Measurements from ENCODE around the gene TGIF1. TPM values are rescaled to one million over a fixed set of nuclear protein-coding genes. Genes with fewer than 3 reads are reported as not detected.
"Not testable (repeated sequence)": the region's sequence is repeated elsewhere in the genome, so short reads cannot be mapped to it uniquely, and the experiment has no call there.

TGIF1 gene
- total RNA-seq, 1 donor from 2014 or later: 114 TPM

DNA sequence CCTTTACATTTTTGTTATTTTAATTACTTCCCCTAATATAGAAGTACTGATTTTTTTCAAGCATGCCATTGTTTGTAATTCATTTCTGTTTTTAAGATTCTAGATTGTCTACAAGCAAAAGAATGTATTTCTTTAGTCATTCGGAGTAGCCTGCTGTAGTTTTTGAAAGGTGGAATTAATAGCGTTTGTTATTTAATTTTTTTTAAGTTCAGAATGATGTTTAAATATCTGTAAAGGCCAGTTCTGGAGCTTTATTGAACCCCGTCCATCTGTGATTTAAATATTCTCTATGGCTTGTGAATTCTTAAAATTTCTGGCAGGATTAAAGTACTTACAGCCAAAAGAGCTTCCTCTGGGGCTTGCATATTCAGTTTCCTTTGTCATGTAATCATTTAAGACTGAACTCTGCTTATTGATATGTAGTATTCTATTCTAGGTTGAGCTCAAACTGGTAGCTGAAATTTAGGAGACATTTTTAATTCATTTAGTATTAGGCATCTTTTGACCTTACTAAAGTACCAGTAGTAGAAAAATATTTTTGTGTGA, 5.2 kb downstream of the TGIF1 start:
- DNase-seq (ENCODE audit: low spot score): no peak

DNA sequence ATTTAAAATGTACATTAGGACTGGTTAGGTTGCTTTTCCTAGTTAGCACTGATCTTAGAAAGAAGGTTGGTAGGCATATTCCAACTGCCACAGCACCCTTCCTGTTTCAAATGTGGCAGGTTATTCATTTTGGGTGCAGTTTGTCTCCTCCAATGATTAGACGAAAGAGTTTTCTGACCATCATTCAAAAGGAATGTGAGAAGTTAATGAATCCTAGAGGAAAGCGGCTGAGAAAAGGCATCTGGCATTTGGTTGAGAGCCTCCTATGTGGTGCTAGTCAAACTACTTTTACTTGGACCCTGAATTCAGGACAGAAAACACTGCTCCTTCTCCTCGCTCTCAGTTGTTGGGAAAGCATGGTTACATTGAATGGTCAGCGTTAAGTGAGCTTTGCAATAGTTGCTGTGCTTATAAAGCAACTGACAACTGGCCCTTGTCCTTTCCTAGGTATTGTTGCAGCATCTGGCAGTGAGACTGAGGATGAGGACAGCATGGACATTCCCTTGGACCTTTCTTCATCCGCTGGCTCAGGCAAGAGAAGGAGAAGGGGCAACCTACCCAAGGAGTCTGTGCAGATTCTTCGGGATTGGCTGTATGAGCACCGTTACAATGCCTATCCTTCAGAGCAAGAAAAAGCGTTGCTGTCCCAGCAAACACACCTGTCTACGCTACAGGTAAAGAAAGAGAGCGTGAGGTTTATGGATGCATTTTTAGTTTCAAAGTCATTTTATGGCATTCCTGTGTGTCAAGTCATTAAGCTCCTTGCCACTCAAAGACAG, 6.1 kb downstream of the TGIF1 start:
- no peak for DNase-seq (ENCODE audit: low spot score)

DNA sequence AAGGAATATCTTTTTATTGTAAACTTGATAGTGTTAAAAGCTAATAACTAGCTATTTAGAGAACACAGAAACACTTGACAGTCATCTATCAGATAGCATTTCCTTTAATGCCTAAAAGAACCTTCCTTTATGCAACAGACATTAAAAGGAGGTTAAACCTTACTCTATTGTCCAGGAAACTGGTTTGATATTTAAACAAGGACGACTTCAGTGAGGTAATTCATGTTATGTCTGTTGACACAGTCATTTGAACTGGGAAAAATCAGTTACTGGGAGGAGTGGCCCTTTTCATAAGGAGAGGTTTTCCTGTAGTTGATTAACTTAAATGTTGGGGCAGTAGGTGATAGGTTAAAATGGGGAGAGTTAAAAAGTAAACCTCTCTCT, 6.7 kb downstream of the TGIF1 start:
- DNase-seq (ENCODE audit: low spot score): no peak

DNA sequence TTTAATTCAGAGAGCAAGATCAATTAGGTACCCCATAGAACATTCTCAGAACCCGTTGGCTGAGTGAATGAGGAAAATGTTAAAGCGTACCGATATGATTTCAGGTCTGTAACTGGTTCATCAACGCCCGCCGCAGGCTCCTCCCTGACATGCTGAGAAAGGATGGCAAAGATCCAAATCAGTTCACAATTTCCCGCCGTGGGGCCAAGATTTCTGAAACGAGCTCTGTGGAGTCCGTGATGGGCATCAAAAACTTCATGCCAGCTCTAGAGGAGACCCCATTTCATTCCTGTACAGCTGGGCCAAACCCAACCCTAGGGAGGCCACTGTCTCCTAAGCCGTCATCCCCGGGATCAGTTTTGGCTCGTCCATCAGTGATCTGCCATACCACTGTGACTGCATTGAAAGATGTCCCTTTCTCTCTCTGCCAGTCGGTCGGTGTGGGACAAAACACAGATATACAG, 7.3 kb downstream of the TGIF1 start:
- DNase-seq (ENCODE audit: low spot score): no peak

DNA sequence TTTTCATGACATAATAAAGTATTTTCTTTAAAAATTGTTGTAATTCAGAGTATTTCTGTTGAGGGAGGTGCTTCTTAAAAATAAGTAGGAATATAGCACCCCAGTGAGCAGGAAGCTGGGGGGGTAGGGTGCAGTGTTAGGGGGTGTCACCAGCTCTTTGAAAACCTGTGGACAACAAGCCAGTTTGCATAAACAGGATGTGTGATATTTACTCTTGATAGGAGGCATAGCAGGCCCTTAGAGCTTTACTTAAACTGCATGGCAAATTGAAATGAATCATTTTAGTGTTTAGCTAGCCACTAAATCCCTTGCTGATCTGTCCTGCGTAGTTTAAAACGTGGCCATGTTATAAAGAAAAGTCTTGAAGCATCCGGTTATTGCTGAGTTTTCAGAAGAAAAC, 8.4 kb downstream of the TGIF1 start:
- DNase-seq (ENCODE audit: low spot score): no peak

DNA sequence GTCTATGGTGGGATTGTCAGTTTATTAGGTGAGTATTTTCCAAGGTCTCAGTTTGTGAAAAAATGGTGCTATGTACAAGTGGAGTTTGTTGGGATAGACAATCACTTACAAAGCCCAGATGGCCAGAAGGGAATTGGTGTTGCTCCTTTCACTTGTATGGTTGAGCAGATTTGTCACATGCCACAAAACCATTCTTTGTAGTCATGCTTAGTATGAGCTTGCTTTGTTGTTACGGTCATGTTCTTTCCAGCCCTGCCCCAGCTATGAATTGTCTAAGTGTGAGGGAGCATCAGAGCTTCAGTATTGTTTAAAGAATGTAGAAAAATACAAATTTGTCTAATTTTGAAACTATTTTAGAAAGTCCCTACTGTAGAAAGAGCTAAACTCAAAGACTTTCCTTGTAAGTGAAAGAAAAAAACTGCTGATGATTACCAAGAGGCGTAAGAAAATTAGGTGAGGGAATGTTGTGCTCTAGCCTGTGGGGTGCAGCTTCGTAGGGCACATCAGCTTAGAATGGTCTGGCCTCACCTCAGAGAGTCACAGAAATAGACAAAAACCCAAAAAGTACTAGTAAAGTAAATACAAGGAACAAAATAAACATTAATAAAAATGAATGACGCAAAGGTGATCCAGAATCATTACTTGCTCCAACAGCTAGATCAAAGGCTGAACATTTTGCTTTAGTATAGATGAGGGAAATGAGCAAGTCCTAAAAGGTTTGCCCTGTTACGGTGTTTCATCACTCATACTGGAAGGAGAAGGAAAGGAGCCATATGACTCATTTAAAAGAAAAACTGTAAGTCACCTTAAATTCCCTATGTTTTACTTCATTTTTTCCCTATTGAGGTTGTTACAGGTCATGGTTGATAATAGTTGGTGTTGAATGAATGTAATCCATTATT, 9.2 kb downstream of the TGIF1 start:
- no peak for DNase-seq (ENCODE audit: low spot score)

DNA sequence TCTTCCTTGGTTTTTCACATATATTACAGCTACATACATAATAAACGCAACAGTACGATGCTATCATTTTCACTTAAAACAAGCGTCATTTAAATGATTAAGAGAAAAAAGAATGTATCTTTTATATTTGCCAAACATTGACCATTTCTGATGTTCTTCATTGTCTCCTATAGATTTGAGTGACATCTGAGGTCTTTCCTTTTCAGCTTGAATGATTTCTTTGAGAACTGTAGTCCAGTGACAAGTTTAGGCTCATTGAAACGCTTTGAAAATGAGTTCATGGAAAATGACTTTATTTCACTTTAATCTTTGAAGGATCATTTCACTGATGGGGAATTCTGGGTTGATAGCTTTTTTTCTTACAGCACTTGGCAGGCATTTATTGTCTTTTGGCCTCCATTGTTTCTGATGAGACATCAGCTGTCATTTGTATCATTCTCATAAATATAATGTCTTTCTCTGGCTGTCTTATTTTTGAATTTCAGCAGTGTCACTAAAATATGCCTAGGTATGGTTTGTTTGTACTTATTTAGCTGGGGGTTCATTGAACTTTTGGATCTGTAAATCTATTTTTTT, 10.9 kb downstream of the TGIF1 start:
- no peak for DNase-seq (ENCODE audit: low spot score)

DNA sequence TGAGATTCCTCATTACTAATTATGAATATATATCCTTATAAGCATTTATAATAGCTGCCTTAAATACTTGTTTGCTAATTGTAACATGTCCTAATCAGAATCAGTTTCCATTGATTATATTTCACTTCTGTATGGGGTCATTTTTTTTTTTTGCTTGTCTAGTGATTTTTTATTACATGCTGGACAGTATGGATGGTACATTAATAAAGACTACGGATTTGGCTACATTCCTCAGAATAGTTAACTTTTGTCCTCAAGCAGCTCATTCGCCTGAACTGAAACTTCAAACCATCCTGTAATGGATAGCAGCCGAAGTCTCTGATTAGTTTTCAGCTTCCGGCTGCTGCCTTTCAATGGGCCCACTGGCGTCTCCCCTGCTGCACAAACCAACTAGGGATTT, 11.7 kb downstream of the TGIF1 start:
- DNase-seq (ENCODE audit: low spot score): no peak

DNA sequence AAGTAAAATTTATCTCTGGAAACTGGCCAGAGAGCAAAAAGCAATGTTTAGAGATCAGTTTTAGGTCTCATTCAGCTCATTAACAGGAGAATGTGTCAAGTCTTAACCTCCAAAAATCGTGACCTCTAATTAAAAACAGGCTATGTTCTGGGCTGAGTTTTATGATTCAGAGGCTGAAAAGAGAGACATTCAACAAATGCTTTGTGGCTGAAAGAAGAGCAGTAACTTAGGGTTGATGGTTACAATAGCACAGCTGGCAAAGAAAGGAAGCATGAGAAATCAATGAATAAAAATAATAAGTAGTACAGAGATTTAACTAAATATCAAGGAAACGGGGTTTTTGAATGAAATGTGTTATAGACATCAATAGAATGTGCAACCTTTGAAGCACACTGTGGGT, 13.1 kb downstream of the TGIF1 start:
- no peak for DNase-seq (ENCODE audit: low spot score)

DNA sequence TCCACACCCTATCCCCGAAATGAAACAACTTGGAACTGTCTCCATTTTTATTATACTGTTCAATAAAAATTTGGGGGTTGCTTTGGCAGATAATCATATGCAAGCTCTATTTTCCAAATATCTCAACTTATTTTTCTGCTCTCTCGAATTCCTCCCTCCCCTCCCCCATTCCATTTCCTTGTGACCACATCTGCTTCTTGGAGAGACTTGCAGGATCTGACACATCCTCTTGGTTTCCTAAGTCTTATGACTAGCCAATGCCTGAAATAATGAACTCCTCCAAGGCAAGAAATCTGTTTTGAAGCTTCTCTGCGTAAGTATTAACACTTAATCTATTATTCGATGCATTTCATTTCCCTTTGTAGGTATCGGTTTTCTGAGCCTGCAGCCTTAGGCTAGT, 16.1 kb downstream of the TGIF1 start:
- DNase-seq (ENCODE audit: low spot score): no peak

DNA sequence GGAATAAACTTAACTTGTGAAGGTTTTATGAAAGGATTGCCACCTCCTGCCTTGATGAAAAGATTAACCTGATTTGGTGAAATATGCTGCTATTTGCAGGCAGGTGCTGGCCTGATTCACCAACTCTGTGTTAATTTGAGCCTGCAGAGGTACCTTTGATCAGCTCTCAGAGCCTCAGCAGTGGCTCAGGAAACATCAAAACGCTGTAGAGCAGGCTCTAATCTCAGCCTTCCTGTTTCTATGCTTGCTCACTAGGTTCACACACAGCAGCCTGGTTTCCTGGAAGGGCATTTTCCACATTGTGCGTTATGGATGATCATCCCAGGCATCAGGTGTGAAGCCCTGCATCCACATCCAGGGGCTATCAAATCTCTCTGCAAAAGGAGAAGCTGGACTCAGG, 16.9 kb downstream of the TGIF1 start:
- DNase-seq (ENCODE audit: low spot score): no peak

DNA sequence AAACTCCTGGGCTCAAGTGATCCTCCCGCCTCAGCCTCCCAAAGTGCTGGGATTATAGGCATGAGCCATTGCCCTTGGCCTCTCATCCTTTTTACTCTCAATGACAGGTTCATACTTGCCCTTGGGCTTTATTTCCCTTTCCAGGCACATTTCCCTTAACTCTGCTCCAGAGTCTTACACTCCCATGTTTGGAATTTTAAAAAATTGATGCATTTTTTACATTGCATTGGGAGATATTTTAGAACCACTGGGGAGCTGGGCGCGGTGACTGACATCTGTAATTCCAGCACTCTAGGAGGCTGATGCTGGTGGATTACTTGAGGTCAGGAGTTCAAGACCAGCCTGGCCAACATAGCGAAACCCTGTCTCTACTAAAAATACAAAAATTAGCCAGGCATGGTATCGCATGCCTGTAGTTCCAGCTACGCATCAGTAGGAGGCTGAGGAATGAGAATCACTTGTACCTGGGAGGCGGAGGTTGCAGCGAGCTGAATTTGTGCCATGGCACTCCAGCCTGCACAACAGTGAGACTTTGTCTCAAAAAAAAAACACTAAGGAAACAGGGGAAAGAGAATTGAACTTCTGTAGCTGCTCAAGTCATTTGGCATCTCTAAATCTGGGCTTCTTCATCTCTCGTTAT, 18.2 kb downstream of the TGIF1 start:
- no peak for DNase-seq (ENCODE audit: low spot score)

DNA sequence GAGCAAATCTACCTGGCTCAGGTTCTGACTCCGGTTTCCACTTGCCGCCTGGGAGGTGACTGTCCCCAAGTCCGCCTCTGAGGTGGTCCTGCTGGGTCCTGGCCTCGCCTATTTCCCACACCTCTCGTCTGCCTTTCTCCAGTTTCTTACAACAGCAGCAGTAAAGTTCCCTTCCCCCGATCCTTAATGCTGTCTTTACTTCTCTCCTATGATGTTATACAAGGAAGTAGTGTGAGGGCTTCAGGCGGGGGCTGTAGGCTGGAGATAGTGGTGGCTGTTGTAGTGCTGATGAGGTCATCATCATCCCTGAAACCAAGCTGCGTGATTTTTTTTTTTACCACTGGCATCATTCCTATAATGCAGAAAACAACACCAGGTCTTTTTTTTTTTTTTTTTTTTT, 18.9 kb downstream of the TGIF1 start:
- no peak for DNase-seq (ENCODE audit: low spot score)

DNA sequence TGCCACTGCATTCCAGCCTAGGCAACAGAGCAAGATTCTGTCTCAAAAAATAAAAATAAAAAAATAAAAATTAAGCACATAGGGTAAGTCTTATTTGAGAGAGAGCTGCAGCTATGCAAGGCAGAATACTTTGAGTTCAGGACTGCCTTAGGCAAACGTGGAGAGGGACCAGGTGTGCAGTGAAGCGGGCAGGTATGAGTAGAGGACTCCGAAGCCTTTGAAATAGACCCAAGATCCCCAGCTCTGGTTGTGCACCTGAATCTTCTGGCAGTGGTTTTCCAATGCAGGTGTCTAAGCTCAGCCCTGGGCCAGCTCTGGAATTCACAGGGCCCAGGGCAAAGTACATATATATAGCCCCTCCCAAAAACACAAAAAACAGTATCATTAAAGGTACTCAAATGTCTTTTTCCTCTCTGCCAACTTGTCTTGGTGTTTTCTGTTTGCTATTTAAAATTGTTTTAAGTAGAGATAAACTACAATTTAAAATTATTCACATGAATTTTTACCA, 21.2 kb downstream of the TGIF1 start:
- DNase-seq (ENCODE audit: low spot score): no peak

DNA sequence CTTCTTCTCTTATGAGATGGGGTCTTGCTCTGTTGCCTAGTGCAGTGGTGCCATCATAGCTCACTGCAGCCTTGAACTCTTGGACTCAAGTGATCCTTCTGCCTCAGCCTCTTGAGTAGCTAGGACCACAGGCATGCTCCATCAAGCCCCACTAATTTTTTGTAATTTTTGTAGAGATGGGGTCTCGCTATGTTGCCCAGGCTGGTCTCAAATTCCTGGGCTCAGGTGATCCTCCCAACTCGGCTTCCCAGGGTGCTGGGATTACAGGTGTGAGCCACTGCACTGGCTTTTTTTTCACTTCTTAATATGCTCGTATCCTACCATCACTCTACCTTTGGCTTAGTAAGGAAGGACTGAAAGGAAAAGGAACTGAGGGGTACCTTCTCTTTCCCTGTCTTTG, 22.1 kb downstream of the TGIF1 start:
- DNase-seq (ENCODE audit: low spot score): not testable (repeated sequence)

DNA sequence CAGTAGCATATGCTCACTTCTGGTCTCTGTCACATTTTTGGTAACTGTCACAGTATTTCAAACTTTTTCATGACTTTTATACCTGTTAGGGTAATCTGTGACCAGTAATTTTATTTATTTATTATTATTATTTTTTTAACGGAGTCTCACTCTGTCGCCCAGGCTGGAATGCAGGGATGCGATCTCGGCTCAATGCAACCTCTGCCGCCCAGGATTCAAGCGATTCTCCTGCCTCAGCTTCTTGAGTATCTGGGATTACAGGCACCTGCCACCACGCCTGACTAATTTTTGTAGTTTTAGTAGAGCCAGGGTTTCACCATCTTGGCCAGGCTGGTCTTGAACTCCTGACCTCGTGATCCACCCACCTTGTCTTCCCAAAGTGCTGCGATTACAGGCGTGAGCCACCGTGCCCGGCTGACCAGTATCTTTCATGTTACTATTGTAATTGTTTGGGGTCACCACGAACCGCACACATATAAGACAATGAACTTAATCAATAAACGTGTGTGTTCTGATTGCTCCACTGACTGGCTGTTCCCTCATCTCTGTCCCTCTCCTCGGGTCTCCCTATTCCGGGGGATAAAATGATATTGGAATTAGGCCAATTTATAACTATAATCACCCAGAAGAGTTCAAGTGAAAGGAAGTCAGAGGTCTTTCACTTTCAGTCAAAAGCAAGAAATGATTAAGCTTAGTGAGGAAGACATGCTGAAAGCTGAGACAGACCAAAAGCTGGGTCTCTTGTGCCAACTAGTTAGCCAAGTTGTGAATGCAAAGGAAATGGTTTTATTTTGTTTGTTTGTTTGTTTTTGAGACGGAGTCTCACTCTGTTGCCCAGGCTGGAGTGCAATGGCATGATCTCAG, 22.9 kb downstream of the TGIF1 start:
- DNase-seq (ENCODE audit: low spot score): no peak

DNA sequence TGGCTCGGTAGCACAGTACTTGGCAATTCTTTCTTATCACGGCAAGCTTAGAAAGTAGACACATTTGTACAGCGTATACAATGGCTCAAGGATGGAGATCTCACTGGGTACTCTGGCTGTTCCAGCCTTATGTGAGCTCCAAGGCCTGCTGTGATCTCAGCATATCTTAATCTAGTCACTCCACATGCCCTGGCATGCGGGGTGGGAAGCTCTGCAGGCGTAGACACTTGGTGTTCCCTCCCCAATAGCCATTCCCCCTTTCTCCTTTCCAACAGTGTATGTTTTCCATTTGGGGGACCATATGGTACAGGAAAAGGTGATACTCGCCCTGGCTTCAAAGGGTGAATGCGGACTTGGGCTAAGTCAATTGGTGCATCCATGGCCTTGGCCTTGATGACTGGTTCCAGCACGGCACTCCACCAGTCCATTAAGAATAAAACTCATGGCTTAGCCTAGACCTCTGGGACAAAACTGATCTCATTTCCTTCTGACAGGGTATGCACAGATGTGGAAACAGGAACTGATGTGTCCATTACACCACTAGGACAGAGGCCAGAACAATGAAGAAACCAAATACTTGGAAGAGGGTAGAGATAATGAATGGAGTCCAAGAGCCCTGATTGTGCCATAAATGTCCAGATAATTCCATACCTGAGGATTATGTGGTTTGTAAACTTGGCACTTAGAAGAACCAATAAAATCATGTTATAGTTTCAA, 28.4 kb downstream of the TGIF1 start:
- no peak for DNase-seq (ENCODE audit: low spot score)

DNA sequence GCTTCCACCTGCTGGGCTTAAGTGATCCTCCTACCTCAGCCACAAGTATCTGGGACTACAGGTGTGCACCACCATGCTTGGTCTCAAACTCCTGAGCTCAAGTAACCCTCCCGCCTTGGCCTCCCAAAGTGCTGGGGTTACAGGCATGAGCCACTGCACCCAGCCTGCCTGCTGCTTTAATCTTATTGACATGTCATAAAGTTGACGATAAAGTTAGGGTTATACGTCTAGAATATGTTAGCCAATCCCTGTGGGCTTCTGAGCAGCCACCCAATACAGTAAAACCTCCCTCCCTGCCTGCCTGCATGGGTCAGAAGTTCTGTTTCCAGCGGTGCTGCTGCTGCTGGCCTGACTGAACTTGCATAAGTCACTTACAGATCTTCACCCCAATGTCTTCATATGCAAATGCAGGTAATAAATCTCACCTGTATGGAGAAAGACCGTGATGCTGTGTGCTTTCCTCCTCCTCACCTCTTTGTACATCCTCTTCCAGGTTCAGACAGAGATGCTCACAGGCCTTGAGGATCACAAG, 30.1 kb downstream of the TGIF1 start:
- DNase-seq (ENCODE audit: low spot score): no peak

DNA sequence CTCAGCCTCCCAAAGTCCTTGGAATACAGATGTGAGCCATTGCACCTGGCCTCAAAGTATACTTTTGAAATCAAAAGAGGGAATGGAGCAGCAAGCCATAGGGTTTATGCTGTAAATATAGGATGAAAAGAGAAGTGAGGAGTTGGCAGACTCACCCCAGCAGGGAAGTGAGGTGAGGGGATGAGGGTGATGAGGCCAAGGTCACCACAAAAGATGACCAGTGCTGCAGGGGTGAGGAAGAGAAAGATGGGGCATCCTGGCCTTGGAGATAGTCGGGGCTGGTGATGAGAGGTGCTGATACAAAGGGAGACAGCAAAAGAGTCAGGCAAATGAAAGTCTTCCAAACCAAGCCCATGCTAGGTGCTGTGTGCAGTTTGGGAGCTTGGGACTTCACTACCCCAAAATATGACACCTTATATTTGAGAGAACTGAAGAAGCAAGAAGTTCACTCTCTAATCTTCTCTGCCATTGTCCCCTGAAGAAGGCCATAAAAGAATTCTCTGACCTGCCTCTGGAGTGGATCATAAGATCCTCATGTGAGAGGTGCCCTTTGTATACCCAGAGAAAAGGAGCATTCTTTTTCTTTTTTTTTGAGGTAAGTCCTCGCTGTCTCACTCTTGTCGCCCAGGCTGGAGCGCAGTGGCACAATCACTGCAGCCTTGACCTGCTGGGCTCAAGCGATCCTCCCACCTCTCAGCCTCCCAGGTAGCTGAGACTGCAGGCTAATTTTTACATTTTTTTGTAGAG, 31.0 kb downstream of the TGIF1 start:
- DNase-seq (ENCODE audit: low spot score): no peak
